ENCODE results near the gene KCNT2. TPM values are rescaled to one million over a fixed set of nuclear protein-coding genes. Genes with fewer than 3 reads are reported as not detected.

KCNT2 gene
- polyA plus RNA-seq, 2 of the 4 experiments (the other 2 are of a cell fraction), result 0.14 to 1.7 TPM

DNA sequence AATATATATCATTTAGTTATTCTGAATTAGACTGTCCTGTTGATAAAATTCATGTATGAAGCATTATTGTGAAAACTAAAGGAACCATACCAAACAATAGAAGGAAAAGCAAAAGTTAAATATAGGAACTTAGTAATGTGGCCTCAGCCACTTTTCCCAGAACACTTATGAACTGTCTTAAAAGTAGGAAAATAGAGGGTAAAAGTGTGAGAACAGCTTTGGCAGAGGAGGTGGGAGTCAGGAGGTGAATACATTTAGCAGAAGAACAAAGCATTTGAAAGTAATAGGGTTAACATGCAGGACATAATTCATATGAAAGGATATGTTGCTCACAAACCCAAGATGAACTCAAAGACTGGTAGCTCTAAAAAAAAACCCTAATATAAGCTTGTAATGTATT, 121.9 kb downstream of the KCNT2 start:
- H3K9me3 ChIP-seq, result no peaks in the 10 kb centered on the region
- DNase-seq (ENCODE audit: low read depth in 1 of 2, low spot score in 1 of 2), result no peak
- ChIA-PET CTCF (no interaction called here), POLR2A (no interaction called here)
- H3K4me1 ChIP-seq, result no peaks in the 10 kb centered on the region
- no peak for FAIRE-seq
- TF ChIP-seq EHF (CRISPR knock-in tag; IDR thresholded peaks at IDR 0.05) (no peak), KDM5A (IDR thresholded peaks at IDR 0.05) (no peak), ZC3H11A (IDR thresholded peaks at IDR 0.05) (no peak), POLR2AphosphoS2 (conservative IDR thresholded peaks at IDR 0.05; ENCODE audit: low read length) (no peak), HOXB13 (CRISPR knock-in tag; IDR thresholded peaks at IDR 0.05; ENCODE audit: low read depth) (no peak), CHD2 (IDR thresholded peaks at IDR 0.05; ENCODE audit: low read length, partially characterized antibody) (no peak), RFX5 (IDR thresholded peaks at IDR 0.05) (no peak), CEBPB (IDR thresholded peaks at IDR 0.05) (no peak), BHLHE40 (IDR thresholded peaks at IDR 0.05; ENCODE audit: low read depth, low read length) (no peak), FOSL2 (IDR thresholded peaks at IDR 0.05) (no peak), FOSL2 (CRISPR knock-in tag; IDR thresholded peaks at IDR 0.05) (no peak), RCOR1 (IDR thresholded peaks at IDR 0.05; ENCODE audit: low read depth, low read length) (no peak), TP53 (CRISPR knock-in tag; IDR thresholded peaks at IDR 0.05) (no peak), CBX2 (IDR thresholded peaks at IDR 0.05; ENCODE audit: borderline replicate concordance, low read depth) (no peak)
- TF ChIP-seq, protein P1, sequence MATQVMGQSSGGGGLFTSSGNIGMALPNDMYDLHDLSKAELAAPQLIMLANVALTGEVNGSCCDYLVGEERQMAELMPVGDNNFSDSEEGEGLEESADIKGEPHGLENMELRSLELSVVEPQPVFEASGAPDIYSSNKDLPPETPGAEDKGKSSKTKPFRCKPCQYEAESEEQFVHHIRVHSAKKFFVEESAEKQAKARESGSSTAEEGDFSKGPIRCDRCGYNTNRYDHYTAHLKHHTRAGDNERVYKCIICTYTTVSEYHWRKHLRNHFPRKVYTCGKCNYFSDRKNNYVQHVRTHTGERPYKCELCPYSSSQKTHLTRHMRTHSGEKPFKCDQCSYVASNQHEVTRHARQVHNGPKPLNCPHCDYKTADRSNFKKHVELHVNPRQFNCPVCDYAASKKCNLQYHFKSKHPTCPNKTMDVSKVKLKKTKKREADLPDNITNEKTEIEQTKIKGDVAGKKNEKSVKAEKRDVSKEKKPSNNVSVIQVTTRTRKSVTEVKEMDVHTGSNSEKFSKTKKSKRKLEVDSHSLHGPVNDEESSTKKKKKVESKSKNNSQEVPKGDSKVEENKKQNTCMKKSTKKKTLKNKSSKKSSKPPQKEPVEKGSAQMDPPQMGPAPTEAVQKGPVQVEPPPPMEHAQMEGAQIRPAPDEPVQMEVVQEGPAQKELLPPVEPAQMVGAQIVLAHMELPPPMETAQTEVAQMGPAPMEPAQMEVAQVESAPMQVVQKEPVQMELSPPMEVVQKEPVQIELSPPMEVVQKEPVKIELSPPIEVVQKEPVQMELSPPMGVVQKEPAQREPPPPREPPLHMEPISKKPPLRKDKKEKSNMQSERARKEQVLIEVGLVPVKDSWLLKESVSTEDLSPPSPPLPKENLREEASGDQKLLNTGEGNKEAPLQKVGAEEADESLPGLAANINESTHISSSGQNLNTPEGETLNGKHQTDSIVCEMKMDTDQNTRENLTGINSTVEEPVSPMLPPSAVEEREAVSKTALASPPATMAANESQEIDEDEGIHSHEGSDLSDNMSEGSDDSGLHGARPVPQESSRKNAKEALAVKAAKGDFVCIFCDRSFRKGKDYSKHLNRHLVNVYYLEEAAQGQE (IDR thresholded peaks at IDR 0.05), result no peak
- TF ChIP-seq, protein P2, sequence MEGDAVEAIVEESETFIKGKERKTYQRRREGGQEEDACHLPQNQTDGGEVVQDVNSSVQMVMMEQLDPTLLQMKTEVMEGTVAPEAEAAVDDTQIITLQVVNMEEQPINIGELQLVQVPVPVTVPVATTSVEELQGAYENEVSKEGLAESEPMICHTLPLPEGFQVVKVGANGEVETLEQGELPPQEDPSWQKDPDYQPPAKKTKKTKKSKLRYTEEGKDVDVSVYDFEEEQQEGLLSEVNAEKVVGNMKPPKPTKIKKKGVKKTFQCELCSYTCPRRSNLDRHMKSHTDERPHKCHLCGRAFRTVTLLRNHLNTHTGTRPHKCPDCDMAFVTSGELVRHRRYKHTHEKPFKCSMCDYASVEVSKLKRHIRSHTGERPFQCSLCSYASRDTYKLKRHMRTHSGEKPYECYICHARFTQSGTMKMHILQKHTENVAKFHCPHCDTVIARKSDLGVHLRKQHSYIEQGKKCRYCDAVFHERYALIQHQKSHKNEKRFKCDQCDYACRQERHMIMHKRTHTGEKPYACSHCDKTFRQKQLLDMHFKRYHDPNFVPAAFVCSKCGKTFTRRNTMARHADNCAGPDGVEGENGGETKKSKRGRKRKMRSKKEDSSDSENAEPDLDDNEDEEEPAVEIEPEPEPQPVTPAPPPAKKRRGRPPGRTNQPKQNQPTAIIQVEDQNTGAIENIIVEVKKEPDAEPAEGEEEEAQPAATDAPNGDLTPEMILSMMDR (IDR thresholded peaks at IDR 0.05), result no peak
- TF ChIP-seq, protein P3, sequence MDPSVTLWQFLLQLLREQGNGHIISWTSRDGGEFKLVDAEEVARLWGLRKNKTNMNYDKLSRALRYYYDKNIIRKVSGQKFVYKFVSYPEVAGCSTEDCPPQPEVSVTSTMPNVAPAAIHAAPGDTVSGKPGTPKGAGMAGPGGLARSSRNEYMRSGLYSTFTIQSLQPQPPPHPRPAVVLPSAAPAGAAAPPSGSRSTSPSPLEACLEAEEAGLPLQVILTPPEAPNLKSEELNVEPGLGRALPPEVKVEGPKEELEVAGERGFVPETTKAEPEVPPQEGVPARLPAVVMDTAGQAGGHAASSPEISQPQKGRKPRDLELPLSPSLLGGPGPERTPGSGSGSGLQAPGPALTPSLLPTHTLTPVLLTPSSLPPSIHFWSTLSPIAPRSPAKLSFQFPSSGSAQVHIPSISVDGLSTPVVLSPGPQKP (IDR thresholded peaks at IDR 0.05; ENCODE audit: low read depth, low read length), result no peak
- TF ChIP-seq, protein P4, sequence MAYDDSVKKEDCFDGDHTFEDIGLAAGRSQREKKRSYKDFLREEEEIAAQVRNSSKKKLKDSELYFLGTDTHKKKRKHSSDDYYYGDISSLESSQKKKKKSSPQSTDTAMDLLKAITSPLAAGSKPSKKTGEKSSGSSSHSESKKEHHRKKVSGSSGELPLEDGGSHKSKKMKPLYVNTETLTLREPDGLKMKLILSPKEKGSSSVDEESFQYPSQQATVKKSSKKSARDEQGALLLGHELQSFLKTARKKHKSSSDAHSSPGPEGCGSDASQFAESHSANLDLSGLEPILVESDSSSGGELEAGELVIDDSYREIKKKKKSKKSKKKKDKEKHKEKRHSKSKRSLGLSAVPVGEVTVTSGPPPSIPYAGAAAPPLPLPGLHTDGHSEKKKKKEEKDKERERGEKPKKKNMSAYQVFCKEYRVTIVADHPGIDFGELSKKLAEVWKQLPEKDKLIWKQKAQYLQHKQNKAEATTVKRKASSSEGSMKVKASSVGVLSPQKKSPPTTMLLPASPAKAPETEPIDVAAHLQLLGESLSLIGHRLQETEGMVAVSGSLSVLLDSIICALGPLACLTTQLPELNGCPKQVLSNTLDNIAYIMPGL (CRISPR knock-in tag; IDR thresholded peaks at IDR 0.05; ENCODE audit: borderline replicate concordance), result no peak
- H3K4me2 ChIP-seq, result no peak overlapping the region
- no peak for ATAC-seq
- H3K4me3 ChIP-seq, result no peak overlapping the region
- no peak overlapping the region for H3K27ac ChIP-seq

DNA sequence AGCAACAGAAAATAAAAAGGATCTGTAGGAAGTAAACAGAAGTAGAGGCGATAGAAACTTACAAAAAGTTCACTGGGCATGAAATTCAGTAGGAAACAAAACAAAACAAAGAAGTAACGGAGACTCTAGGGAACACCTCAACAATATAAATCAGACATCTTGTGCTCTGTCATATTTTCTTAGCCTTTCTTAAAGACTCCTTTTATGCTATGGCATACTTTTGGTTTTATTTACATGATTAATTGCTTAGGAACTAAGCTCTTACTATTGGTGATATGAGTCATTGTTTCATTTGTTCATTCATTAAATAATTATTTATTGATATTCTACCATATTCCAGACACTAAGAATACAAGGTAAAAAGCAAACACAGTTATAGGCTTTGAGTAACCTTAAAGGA, 126.6 kb downstream of the KCNT2 start:
- ATAC-seq (no peak), FAIRE-seq (no peak), DNase-seq (ENCODE audit: low read depth in 1 of 2, low spot score in 1 of 2) (no peak)
- H3K9me3 ChIP-seq, result no peaks in the 10 kb centered on the region
- ChIA-PET POLR2A (no interaction called here), CTCF (no interaction called here)
- H3K4me3 ChIP-seq, result no peak overlapping the region
- H3K4me1 ChIP-seq, result no peaks in the 10 kb centered on the region
- no peak overlapping the region for H3K27ac ChIP-seq
- 68% methylated on average over 2 of the region's 2 CpGs for WGBS (ENCODE audit: missing lambda C conversion rate)
- TF ChIP-seq KDM5A (IDR thresholded peaks at IDR 0.05) (no peak), CBX8 (IDR thresholded peaks at IDR 0.05) (no peak), PHF8 (IDR thresholded peaks at IDR 0.05; ENCODE audit: borderline replicate concordance, low read depth) (no peak), CHD2 (IDR thresholded peaks at IDR 0.05; ENCODE audit: low read length, partially characterized antibody) (no peak), FOSL2 (IDR thresholded peaks at IDR 0.05) (no peak), FOSL2 (CRISPR knock-in tag; IDR thresholded peaks at IDR 0.05) (no peak), GATA3 (IDR thresholded peaks at IDR 0.05; ENCODE audit: borderline replicate concordance) (no peak), ZSCAN20 (CRISPR knock-in tag; IDR thresholded peaks at IDR 0.05) (no peak), JUNB (IDR thresholded peaks at IDR 0.05) (no peak), HEYL (CRISPR knock-in tag; IDR thresholded peaks at IDR 0.05) (no peak), CHD4 (IDR thresholded peaks at IDR 0.05; ENCODE audit: borderline replicate concordance) (no peak), BHLHE40 (IDR thresholded peaks at IDR 0.05; ENCODE audit: low read depth, low read length) (no peak), SREBF2 (IDR thresholded peaks at IDR 0.05) (no peak), EP300 (IDR thresholded peaks at IDR 0.05) (no peak)
- TF ChIP-seq, protein P5, sequence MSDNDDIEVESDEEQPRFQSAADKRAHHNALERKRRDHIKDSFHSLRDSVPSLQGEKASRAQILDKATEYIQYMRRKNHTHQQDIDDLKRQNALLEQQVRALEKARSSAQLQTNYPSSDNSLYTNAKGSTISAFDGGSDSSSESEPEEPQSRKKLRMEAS (IDR thresholded peaks at IDR 0.05), result no peak
- TF ChIP-seq, protein P6, sequence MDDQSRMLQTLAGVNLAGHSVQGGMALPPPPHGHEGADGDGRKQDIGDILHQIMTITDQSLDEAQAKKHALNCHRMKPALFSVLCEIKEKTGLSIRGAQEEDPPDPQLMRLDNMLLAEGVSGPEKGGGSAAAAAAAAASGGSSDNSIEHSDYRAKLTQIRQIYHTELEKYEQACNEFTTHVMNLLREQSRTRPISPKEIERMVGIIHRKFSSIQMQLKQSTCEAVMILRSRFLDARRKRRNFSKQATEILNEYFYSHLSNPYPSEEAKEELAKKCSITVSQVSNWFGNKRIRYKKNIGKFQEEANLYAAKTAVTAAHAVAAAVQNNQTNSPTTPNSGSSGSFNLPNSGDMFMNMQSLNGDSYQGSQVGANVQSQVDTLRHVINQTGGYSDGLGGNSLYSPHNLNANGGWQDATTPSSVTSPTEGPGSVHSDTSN (IDR thresholded peaks at IDR 0.05), result no peak
- H3K4me2 ChIP-seq, result no peak overlapping the region

All from A549 (cell line).